Adrenal gland (tissue), 5 donors: ENCODE data around the gene LGALS4.

Experiments
- CTCF ChIP-seq, 6 experiments: fragments of 450-650 bp in 4 of 6; fragments of 200-600 bp in 2 of 6; sonication (generic) in 1 of 6; IDR thresholded peaks; 1 replicate in 5 of 6; 2 replicates in 1 of 6; pipeline versions ENCODE4 v1.5.1 to v1.8.0; 2016 to 2021; ENCODE audit warnings: antibody characterized with exemption in 6 of 6, mild to moderate bottlenecking in 2 of 6, moderate library complexity in 1 of 6
- POLR2A ChIP-seq, 2 donors: fragments of 450-650 bp; IDR thresholded peaks; one replicate each; pipeline ENCODE4 v1.6.1; 2017; ENCODE audit warnings: antibody characterized with exemption in 2 of 2, mild to moderate bottlenecking in 2 of 2, moderate library complexity in 1 of 2
- donor health status: DM: no; HTN: no; CAD: no.

- TF ChIP-seq CTCF (IDR thresholded peaks at IDR 0.05) (no peak), POLR2A (IDR thresholded peaks at IDR 0.05) (no peak)
Observed at GRCh38 chr19:38795549-38795948, 17.2 kb downstream of the LGALS4 start.
